Measurements from ENCODE around the gene NACC2.

The NACC2 gene

GRCh38 chr9:136053757-136054142 is 41.3 kb downstream of the NACC2 start:
- DNase-seq = peak; percentile 6
- in situ Hi-C loops (cut with HindIII; ENCODE audit: low pct_ligation_motif_present, low pct_unique_long_range_greater_than_20kb, low sequenced_read_pairs) = no loop called here

- DNase-seq = peak; percentile 21
- in situ Hi-C loops (cut with HindIII; ENCODE audit: low pct_ligation_motif_present, low pct_unique_long_range_greater_than_20kb, low sequenced_read_pairs) = no loop called here
These were observed 41.9 kb downstream of the NACC2 start for GRCh38 chr9:136052991-136053756.

GRCh38 chr9:136052472-136052880 is 42.6 kb downstream of the NACC2 start:
- DNase-seq = peak; percentile 75
- in situ Hi-C loops (cut with HindIII; ENCODE audit: low pct_ligation_motif_present, low pct_unique_long_range_greater_than_20kb, low sequenced_read_pairs) = no loop called here

GRCh38 chr9:136051837-136052471 is 43.1 kb downstream of the NACC2 start:
- peak; percentile 89 for DNase-seq

GRCh38 chr9:136051453-136051836 is 43.6 kb downstream of the NACC2 start:
- DNase-seq = peak; percentile 22
- in situ Hi-C loops (cut with HindIII; ENCODE audit: low pct_ligation_motif_present, low pct_unique_long_range_greater_than_20kb, low sequenced_read_pairs) = no loop called here

More at GRCh38 chr9:136051837-136052471, 43.1 kb downstream of the NACC2 start:
- in situ Hi-C loops (cut with HindIII; ENCODE audit: low pct_ligation_motif_present, low pct_unique_long_range_greater_than_20kb, low sequenced_read_pairs) = no loop called here

GRCh38 chr9:136050701-136051452 is 44.2 kb downstream of the NACC2 start:
- no peak for DNase-seq
- in situ Hi-C loops (cut with HindIII; ENCODE audit: low pct_ligation_motif_present, low pct_unique_long_range_greater_than_20kb, low sequenced_read_pairs) = no loop called here

- in situ Hi-C loops (cut with HindIII; ENCODE audit: low pct_ligation_motif_present, low pct_unique_long_range_greater_than_20kb, low sequenced_read_pairs) = no loop called here
- no peak for DNase-seq
These were observed 44.8 kb downstream of the NACC2 start for GRCh38 chr9:136050266-136050700.

GRCh38 chr9:136049491-136050265 is 45.4 kb downstream of the NACC2 start:
- in situ Hi-C loops (cut with HindIII; ENCODE audit: low pct_ligation_motif_present, low pct_unique_long_range_greater_than_20kb, low sequenced_read_pairs) = no loop called here
- DNase-seq = no peak

- in situ Hi-C loops (cut with HindIII; ENCODE audit: low pct_ligation_motif_present, low pct_unique_long_range_greater_than_20kb, low sequenced_read_pairs) = no loop called here
- no peak for DNase-seq
These were observed 46.3 kb downstream of the NACC2 start for GRCh38 chr9:136048560-136049411.

GRCh38 chr9:136047775-136048559 is 47.1 kb downstream of the NACC2 start:
- in situ Hi-C loops (cut with HindIII; ENCODE audit: low pct_ligation_motif_present, low pct_unique_long_range_greater_than_20kb, low sequenced_read_pairs) = no loop called here
- no peak for DNase-seq

- in situ Hi-C loops (cut with HindIII; ENCODE audit: low pct_ligation_motif_present, low pct_unique_long_range_greater_than_20kb, low sequenced_read_pairs) = no loop called here
- no peak for DNase-seq
These were observed 47.9 kb downstream of the NACC2 start for GRCh38 chr9:136047076-136047774.

GRCh38 chr9:136046554-136046920 is 48.6 kb downstream of the NACC2 start:
- DNase-seq = no peak
- in situ Hi-C loops (cut with HindIII; ENCODE audit: low pct_ligation_motif_present, low pct_unique_long_range_greater_than_20kb, low sequenced_read_pairs) = no loop called here

- in situ Hi-C loops (cut with HindIII; ENCODE audit: low pct_ligation_motif_present, low pct_unique_long_range_greater_than_20kb, low sequenced_read_pairs) = no loop called here
- no peak for DNase-seq
These were observed 49.2 kb downstream of the NACC2 start for GRCh38 chr9:136045595-136046553.

- in situ Hi-C loops (cut with HindIII; ENCODE audit: low pct_ligation_motif_present, low pct_unique_long_range_greater_than_20kb, low sequenced_read_pairs) = no loop called here
- DNase-seq = no peak
These were observed 50.0 kb downstream of the NACC2 start for GRCh38 chr9:136044971-136045594.

- in situ Hi-C loops (cut with HindIII; ENCODE audit: low pct_ligation_motif_present, low pct_unique_long_range_greater_than_20kb, low sequenced_read_pairs) = no loop called here
- no peak for DNase-seq
These were observed 50.7 kb downstream of the NACC2 start for GRCh38 chr9:136044207-136044970.

Measured in ACHN (cell line).